Right kidney (tissue), 1 donor: ENCODE measurements around the gene RPL13.

Source experiments
- DNase-seq: peaks from one replicate; pipeline ENCODE4 v3.0.0-alpha.2; 2016

Gene RPL13

GRCh38 chr16:89596957-89597649, 36.6 kb downstream of the RPL13 start:
- no peak for DNase-seq

DNA sequence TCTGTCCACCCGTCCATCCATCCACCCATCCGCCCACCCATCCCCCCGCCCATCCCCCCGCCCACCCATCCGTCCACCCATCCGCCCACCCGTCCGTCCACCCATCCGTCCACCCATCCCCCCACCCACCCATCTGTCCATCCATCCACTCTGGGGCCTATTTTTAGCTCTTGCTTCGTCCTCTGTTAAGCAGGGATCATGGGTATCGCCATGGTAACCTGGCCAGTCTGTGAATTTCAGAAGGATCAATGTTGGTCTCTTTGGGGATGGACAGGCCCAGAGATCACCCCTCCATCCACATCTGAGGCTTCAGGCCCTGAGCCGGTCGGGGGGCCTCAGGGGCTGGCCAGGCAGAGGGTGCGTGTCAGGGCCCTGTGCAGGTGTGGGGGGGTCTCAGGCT, 37.7 kb downstream of the RPL13 start:
- no peak for DNase-seq

DNA sequence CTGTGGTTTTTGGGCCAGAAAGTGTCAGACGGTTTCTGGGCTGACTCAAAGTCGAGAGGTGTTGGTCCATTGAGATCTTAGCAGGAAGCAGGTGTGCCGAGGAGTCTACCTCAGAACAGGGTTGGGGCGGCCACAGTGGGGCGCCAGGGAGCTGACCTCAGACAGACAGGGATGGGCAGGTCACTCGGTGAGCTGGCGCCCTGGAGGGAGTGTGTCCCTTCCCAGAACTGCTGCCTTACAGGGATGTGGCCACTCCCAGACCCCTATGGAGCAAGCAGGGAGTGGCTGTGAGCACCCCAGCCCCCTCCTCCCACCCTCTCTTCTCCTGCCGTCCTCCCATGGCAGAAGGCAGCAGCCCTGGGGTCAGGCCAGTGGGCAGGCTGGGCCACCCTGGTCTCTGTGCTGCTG, 39.0 kb downstream of the RPL13 start:
- DNase-seq, result peak; percentile 16

DNA sequence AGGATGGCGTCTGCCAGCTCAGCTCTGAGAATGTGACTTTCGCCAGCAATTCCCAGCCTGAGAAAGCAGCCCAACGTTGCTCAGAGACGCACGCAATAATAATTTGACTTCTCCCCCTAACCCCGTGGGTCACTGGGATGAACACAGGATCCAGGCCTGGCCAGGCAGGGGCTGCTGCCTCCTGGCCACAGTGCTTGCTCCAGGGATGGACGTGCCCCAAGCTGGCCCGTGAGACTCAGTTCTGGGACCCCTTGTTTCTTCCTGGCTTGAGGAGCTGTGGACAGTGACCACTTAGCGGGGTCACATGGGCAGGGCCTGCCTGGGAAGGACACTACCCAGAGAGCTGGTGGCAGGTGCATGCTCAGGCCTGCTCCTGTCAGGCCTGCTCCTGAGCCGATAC, 39.4 kb downstream of the RPL13 start:
- DNase-seq, result no peak

GRCh38 chr16:89600427-89600826, 39.9 kb downstream of the RPL13 start:
- DNase-seq, result peak; percentile 6

DNA sequence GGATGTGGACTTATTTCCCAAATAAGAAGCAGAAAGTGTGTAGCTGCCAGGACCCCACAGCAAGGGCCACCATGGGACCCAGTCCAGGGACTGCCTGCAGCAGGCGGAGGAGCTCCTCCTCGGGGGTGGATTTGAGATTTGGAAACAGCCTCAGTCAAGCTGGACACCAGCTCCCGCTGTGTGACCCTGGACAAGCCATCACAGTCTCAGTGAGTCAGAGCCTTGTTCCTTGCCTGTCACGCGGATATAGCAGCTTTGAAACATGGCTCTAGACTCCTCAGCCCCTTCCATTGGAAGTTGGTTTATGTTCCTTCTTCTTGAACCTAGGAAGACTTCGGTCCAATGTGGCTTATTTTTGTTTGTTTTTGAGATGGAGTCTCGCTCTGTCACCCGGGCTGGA, 40.5 kb downstream of the RPL13 start:
- DNase-seq, result peak; percentile 1

- DNase-seq, result no peak
Observed at GRCh38 chr16:89601906-89602272, 41.4 kb downstream of the RPL13 start.

DNA sequence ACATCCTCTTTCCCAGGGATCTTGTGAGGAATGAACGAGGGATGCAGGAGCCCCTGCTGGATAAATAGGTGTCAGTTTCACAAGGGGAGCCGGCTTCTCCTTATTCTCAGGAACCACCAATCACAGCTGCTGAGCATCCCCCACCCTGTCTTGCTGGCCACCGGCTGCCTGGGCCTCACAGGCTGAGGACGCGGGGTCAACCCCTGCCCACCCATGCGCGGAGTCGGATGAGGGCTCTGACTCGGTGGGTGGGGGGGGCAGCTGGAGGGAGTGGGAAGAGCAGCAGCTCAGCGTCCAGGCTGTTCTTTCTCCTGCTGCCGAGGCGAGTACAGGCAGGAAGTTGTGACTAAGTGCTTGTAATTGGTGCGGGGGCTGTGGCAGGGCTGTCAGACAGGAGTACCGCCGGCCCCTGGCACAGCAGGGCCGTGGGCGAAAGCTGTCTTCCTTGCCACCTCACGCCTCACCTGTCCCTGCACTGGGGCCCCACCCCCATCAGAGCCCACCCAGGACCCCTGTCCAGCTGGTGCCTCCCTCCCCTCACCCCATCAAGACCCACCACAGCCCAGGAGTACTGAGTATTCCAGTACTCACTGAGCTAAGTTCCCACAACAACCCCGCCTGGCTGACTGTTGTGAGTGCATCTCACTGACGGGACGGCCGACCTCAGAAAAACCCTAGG, 41.9 kb downstream of the RPL13 start:
- peak; percentile 75 for DNase-seq

DNA sequence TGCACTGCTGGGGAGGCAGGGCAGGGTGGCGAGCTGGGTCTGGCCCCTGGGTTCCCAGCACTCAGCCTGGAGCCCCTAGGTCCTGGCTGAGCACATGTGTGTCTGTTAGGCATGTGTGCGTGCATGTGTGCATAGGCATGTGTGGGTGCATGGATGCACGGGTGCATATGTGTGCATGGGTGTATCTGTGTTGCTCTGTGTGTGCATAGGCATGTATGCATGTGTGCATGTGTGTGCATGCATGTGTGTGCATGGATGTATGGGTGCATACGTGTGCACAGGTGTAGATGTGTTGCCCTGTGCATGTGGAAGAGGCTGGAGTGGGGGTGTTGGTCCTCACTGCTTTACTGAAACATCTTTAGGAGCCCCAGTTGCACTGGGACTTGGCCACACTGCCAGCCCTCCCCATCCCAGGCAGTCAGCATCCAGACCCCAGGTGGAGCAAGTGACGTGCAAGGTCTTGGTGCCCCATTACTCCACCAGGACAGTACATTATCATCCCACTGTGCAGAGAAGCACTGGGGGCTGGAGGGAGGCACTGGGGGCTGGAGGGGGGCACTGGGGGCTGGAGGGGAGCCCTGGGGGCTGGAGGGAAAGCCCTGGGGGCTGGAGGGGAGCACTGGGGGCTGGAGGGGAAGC, 42.6 kb downstream of the RPL13 start:
- no peak for DNase-seq

- no peak for DNase-seq
Observed at GRCh38 chr16:89604764-89605163, 44.3 kb downstream of the RPL13 start.

DNA sequence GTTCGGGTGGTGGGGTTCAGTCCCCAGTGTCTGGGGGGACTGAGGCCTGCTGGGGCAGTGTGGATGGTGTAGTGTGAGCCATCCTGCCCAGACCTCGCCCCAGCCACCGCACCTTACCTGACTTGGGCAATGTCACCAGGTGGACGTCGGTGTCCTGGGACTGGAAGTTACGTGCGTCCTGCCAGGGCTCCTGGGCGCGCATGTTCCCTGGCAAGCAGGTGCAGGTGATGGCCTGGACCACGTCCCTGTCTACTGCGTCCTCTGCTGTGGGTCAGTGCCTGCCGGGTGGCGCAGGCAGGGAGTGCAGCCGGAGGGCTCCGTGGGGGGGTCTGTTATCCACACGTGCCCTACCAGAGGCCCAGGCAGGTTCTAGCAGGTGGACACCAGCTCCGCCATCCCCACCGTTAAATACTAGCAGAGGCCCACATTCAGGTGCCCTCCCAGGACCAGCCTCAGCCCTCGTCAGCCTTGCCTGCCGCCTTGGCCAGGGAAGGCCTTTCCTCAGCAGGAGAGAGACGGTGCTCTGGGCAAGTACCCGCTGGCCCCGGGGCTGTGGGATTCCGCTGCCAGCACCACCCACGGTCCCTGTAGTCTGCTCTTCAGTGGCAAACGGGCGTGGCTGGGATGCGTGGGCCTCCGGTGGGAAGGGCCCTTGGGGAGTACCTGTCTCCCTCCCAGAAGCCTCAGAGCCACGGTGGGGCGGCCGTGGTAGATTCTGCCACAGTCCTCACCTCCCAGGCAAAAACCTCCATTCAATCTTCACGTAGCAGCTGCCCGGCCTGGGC, 44.9 kb downstream of the RPL13 start:
- DNase-seq, result no peak

DNA sequence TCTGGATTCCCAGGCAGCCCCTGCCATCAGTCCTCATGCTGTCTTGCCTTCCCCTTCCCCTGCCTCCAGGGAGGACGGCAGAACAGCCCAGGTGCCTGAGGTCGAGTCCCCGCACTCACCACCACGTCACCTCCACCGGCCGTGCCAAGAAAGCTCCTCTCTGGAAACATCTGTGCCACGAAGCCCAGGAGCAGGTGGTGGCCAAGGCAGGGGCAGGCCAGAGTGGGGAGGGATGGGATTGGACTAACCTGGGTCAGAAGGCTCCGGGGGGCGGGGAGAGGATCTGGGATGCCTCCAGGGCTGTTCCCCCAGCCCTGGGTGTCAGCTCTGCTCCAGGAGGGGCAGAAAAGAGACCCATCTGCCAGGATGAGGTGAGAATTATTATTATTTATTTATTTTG, 45.5 kb downstream of the RPL13 start:
- DNase-seq, result no peak

DNA sequence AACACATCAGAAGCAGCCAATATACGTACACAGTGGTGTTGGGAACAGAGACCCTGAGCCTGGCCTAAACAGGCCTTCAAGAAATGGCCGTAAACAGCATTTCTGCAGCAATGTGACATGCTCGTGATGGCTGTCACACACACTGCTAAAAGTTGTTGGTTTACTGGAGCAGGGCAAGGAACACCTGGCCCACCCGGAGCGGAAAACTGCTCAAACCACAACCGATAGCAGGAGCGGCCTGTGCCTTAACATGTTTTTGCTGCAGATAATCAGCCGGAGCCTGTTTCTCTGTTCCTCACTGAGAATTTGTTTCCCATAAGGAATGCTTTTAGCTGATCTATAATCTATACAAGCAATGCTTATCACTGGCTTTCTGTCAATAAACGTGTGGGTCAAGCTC, 47.0 kb downstream of the RPL13 start:
- DNase-seq, result no peak

DNA sequence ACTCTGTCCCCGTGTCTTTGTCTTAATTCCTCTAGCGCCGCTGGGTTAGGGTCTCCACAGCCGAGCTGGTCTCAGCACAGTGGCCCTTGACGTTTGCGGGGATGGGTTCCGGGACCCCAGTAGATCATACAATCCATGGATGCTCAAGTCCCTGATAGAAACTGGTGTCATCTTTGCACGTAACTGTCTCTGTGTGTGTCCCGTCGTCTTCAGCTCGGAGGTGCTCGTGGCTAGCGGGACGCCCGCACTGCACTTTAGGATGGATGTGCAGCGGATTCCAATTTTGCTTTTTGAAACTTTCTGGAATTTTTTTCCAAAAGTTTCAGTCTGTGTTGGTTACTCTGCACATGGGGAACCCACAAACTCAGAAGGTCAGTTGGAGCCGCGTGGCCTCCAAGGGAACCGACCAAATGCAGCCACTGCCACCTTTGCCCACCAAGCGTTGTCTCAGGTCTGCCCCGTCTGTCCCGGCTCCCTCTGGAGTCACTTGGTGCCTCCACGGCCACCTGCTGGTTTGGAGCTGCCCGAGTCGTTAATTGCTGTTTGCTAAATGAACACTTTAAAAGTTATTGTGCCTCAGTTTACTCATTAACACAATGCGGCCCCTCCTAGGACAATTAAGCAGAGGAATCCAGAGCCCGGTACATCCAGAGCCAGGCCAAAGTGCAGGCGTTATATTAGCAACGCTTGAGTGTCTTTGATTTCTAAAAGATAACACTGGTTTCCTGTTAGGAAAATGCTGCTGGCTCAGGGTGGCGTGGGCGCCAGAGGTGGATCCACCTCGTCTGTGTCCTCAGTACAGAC, 47.7 kb downstream of the RPL13 start:
- peak; percentile 23 for DNase-seq

- no peak for DNase-seq
Observed at GRCh38 chr16:89610108-89610453, 49.6 kb downstream of the RPL13 start.

GRCh38 chr16:89612415-89613166, 52.1 kb downstream of the RPL13 start:
- peak; percentile 1 for DNase-seq

- peak; percentile 68 for DNase-seq
Observed at GRCh38 chr16:89613231-89613953, 52.9 kb downstream of the RPL13 start, which contains the start of gene DPEP1. TSS of gene DPEP1 (plus strand) at chr16:89613642. CDS start at chr16:89630411, 16,769 bp downstream.

DNA sequence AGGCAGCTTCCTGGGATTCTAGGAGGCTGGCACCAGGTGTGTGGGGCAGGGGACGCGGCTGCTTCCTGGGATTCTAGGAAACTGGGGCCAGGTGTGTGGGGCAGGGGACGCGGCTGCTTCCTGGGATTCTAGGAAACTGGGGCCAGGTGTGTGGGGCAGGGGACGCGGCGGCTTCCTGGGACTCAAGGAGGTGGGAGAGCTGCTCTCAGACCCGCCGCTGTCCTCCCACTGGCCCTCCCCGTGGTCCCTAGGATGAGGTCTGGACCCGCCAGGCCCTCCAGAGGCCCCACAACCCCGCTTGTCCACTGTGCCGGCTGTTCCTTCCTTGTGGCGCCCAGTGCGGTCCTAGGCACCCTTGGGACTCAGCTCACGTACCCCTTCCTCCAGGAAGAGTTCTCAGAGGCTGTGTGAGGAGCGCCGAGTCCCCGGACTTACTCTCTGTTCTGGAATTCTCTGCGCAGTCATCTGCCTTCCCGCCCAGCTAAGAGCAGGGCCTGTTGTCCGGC, 53.5 kb downstream of the RPL13 start:
- peak; percentile 5 for DNase-seq
